H1 (cell line): ENCODE data around the gene GIMAP4. TPM values are rescaled to one million over a fixed set of nuclear protein-coding genes. Genes with fewer than 3 reads are reported as not detected.

Experiments
- CTCF ChIA-PET: fragments of 300-600 bp; sonication (Branson Sonifier 250); formaldehyde crosslinking; loops from one replicate; lab custom pipeline; 2021; ENCODE audit not compliant: partially characterized antibody; lab: Charles Lee
- POLR2A ChIA-PET: fragments of 300-600 bp; sonication (Branson Sonifier 250); formaldehyde crosslinking; loops from one replicate; lab custom pipeline; 2021; ENCODE audit warnings: inconsistent platforms; ENCODE audit not compliant: partially characterized antibody; lab: Charles Lee
- DNase-seq, 2 experiments: peaks; one replicate each; pipeline versions ENCODE4 v3.0.0 to v3.0.0-alpha.2; 2010 to 2022; ENCODE audit warnings: low spot score in 2 of 2, low read depth in 1 of 2, mixed read lengths in 1 of 2
- FAIRE-seq: peaks from 2 replicates; lab custom pipeline; 2011; peaks lifted over from hg19 to GRCh38; lab: Jason Lieb, UNC
- H2AFZ ChIP-seq: 2 replicates; pipeline ENCODE4 v1.8.1; 2012; ENCODE audit warnings: low read length, inconsistent platforms
- H2AK5ac ChIP-seq: 2 replicates; pipeline ENCODE4 v1.6.1; 2013; ENCODE audit warnings: low read depth, low read length
- H2BK120ac ChIP-seq: replicated peaks from 2 replicates; pipeline ENCODE3; 2013; ENCODE audit warnings: low read depth, low read length, inconsistent platforms
- H2BK12ac ChIP-seq: 2 replicates; pipeline ENCODE4 v1.6.1; 2013; ENCODE audit warnings: low read depth, low read length
- H2BK15ac ChIP-seq: 2 replicates; pipeline ENCODE4 v1.6.1; 2013; ENCODE audit warnings: low read length
- H2BK20ac ChIP-seq: 2 replicates; pipeline ENCODE4 v1.6.1; 2013; ENCODE audit warnings: low read length
- H2BK5ac ChIP-seq: 2 replicates; pipeline ENCODE4 v1.6.1; 2013; ENCODE audit warnings: low read depth, low read length
- H3K14ac ChIP-seq: 2 replicates; pipeline ENCODE4 v1.6.1; 2013; ENCODE audit warnings: inconsistent platforms; ENCODE audit not compliant: insufficient read length
- H3K18ac ChIP-seq: 2 replicates; pipeline ENCODE4 v1.6.1; 2013; ENCODE audit warnings: low read length; ENCODE audit errors: extremely low read depth
- H3K23ac ChIP-seq: 2 replicates; pipeline ENCODE4 v1.6.1; 2013; ENCODE audit warnings: inconsistent platforms; ENCODE audit not compliant: insufficient read length
- H3K23me2 ChIP-seq: 2 replicates; pipeline ENCODE4 v1.6.1; 2013; ENCODE audit warnings: low read depth, low read length
- H3K27ac ChIP-seq: 2 replicates; pipeline ENCODE4 v1.6.1; 2011; ENCODE audit warnings: low read depth, low read length, inconsistent platforms
- H3K27me3 ChIP-seq, 4 experiments: replicated peaks in 1 of 4; 1 replicate in 1 of 4; 2 replicates in 3 of 4; pipeline versions ENCODE4 v1.6.1 to v1.8.1; 2011 to 2013; ENCODE audit warnings: low read length in 3 of 4, mild to moderate bottlenecking in 3 of 4, inconsistent platforms in 2 of 4, mixed read lengths in 2 of 4, moderate library complexity in 1 of 4; ENCODE audit not compliant: control insufficient read depth in 3 of 4, insufficient read depth in 3 of 4; ENCODE audit errors: extremely low read depth in 1 of 4
- H3K36me3 ChIP-seq, 4 experiments: 2 replicates each; pipeline versions ENCODE4 v1.6.1 to v1.8.1; 2011 to 2013; ENCODE audit warnings: mild to moderate bottlenecking in 4 of 4, low read length in 3 of 4, moderate library complexity in 2 of 4, control low read depth in 1 of 4, inconsistent platforms in 1 of 4; ENCODE audit not compliant: insufficient read depth in 4 of 4, control insufficient read depth in 2 of 4
- H3K4ac ChIP-seq: replicated peaks from 2 replicates; pipeline ENCODE3; 2013; ENCODE audit warnings: low read length, low read depth, mixed read lengths, inconsistent platforms; ENCODE audit not compliant: insufficient read length
- H3K4me1 ChIP-seq, 4 experiments: replicated peaks in 1 of 4; 1 replicate in 1 of 4; 2 replicates in 3 of 4; pipeline versions ENCODE4 v1.6.1 to v1.8.1; 2011 to 2013; ENCODE audit warnings: low read length in 3 of 4, inconsistent platforms in 2 of 4, mixed read lengths in 1 of 4; ENCODE audit not compliant: insufficient read depth in 4 of 4, control insufficient read depth in 3 of 4
- H3K4me2 ChIP-seq, 2 experiments: 2 replicates each; pipeline versions ENCODE4 v1.6.1 to v1.8.1; 2011 to 2013; ENCODE audit warnings: low read depth in 2 of 2, low read length in 2 of 2, control low read depth in 1 of 2, inconsistent platforms in 1 of 2, mild to moderate bottlenecking in 1 of 2; ENCODE audit not compliant: insufficient read depth in 1 of 2
- H3K4me3 ChIP-seq, 4 experiments: fragments of 200-600, 300-600 bp in 1 of 4; sonication (generic), shearing (Covaris generic), sonication (Bioruptor Twin) in 1 of 4; 2 replicates each; pipeline versions ENCODE4 v1.5.1 to v1.8.1; 2011 to 2016; ENCODE audit warnings: low read length in 4 of 4, low read depth in 3 of 4, control low read depth in 2 of 4, inconsistent platforms in 2 of 4, mild to moderate bottlenecking in 2 of 4, mixed read lengths in 1 of 4, moderate library complexity in 1 of 4; ENCODE audit not compliant: insufficient read depth in 2 of 4; ENCODE audit errors: extremely low read depth in 1 of 4
- H3K56ac ChIP-seq: replicated peaks from 2 replicates; pipeline ENCODE3; 2013; ENCODE audit warnings: low read depth, mild to moderate bottlenecking, mixed read lengths, low read length, inconsistent platforms; ENCODE audit not compliant: insufficient read length
- H3K79me1 ChIP-seq: 2 replicates; pipeline ENCODE4 v1.6.1; 2013; ENCODE audit warnings: low read depth, low read length, control low read depth
- H3K79me2 ChIP-seq, 2 experiments: 2 replicates each; pipeline versions ENCODE4 v1.6.1 to v1.8.1; 2012 to 2013; ENCODE audit warnings: low read length in 2 of 2, mild to moderate bottlenecking in 2 of 2, inconsistent platforms in 1 of 2; ENCODE audit not compliant: insufficient read depth in 2 of 2, control insufficient read depth in 1 of 2
- H3K9ac ChIP-seq, 4 experiments: replicated peaks in 1 of 4; 1 replicate in 1 of 4; 2 replicates in 3 of 4; pipeline versions ENCODE4 v1.6.1 to v1.8.1; 2011 to 2013; ENCODE audit warnings: low read depth in 3 of 4, low read length in 3 of 4, control low read depth in 2 of 4, mild to moderate bottlenecking in 2 of 4, moderate library complexity in 2 of 4, inconsistent platforms in 1 of 4; ENCODE audit errors: extremely low read depth in 1 of 4
- H3K9me3 ChIP-seq, 2 experiments: 2 replicates each; pipeline versions ENCODE4 v1.6.1 to v1.8.1; 2012 to 2013; ENCODE audit warnings: mild to moderate bottlenecking in 2 of 2, moderate library complexity in 2 of 2, control low read depth in 1 of 2, inconsistent platforms in 1 of 2, low read depth in 1 of 2, low read length in 1 of 2, mixed read lengths in 1 of 2; ENCODE audit not compliant: insufficient read depth in 2 of 2
- H4K20me1 ChIP-seq, 2 experiments: replicated peaks in 1 of 2; 2 replicates each; pipeline versions ENCODE3 to v1.8.1; 2011 to 2013; ENCODE audit warnings: inconsistent platforms in 2 of 2, low read length in 2 of 2, mild to moderate bottlenecking in 1 of 2; ENCODE audit not compliant: insufficient read depth in 2 of 2, control insufficient read depth in 1 of 2
- H4K5ac ChIP-seq: 2 replicates; pipeline ENCODE4 v1.6.1; 2013; ENCODE audit warnings: low read length, low read depth, mixed read lengths, inconsistent platforms; ENCODE audit not compliant: insufficient read length
- H4K8ac ChIP-seq: 2 replicates; pipeline ENCODE4 v1.8.0; 2013; ENCODE audit warnings: mild to moderate bottlenecking, moderate library complexity, low read length, inconsistent platforms; ENCODE audit not compliant: insufficient read depth; ENCODE audit errors: extremely low read depth
- H4K91ac ChIP-seq: replicated peaks from 2 replicates; pipeline ENCODE3; 2013; ENCODE audit warnings: low read length, mixed read lengths, inconsistent platforms; ENCODE audit not compliant: insufficient read length
- CHD7 ChIP-seq: fragments of 300-600 bp; sonication (generic); IDR thresholded peaks from 2 replicates; pipeline ENCODE4 v1.7.1; 2012; ENCODE audit warnings: low read length, moderate library complexity, mild to moderate bottlenecking, inconsistent platforms; ENCODE audit not compliant: insufficient replicate concordance
- TAF1 ChIP-seq: IDR thresholded peaks from 2 replicates; pipeline ENCODE4 v1.6.1; 2011; ENCODE audit warnings: mild to moderate bottlenecking, low read depth, low read length
- polyA plus RNA-seq, 7 experiments: library from polyadenylated mRNA; depleted of rRNA in 3 of 7; stranded (reverse) in 5 of 7; unstranded in 2 of 7; fragments of >200 nt in 5 of 7; fragments of 200-250 nt in 2 of 7; gene quantifications; 1 replicate in 5 of 7; 2 replicates in 1 of 7; 4 replicates in 1 of 7; pipeline versions ENCODE4 v1.2.1 to v1.2.3, GENCODE V29; 2011 to 2013; ENCODE audit warnings: missing spikeins in 2 of 7, mixed read lengths in 2 of 7
- total RNA-seq: library from RNA; stranded (reverse); fragmentation: NEBNext Ultra II Directional; extraction: Animal tissue kit (Norgen Biotek cat#: 25700); gene quantifications from 2 replicates; pipeline ENCODE4 v1.2.1, GENCODE V29; 2021

Gene GIMAP4
- total and polyA plus RNA-seq, 2 of the 8 experiments (the other 6 are each of a cell fraction or from before 2014, with no cell fraction given), result 0.20 to 0.22 TPM

GRCh38 chr7:150586785-150587152, 19.6 kb downstream of the GIMAP4 start:
- Histone ChIP-seq H2BK12ac (no peak overlapping the region), H4K8ac (no peak overlapping the region), H3K23ac (no peak overlapping the region), H3K9me3 (no peaks in the 10 kb centered on the region), H3K18ac (no peak overlapping the region), H3K79me2 (no peaks in the 10 kb centered on the region), H3K9ac (no peak overlapping the region), H3K14ac (no peak overlapping the region), H2AK5ac (no peak overlapping the region), H2BK120ac (no peak overlapping the region), H2BK15ac (no peak overlapping the region), H3K23me2 (no peaks in the 10 kb centered on the region), H4K5ac (no peak overlapping the region), H3K27ac (no peak overlapping the region), H3K4me2 (no peak overlapping the region), H3K79me1 (no peaks in the 10 kb centered on the region), H2BK5ac (no peak overlapping the region), H2AFZ (no peak overlapping the region), H3K27me3 (no peaks in the 10 kb centered on the region; a peak in 1 of 7 replicates), H3K36me3 (no peaks in the 10 kb centered on the region), H3K4ac (no peak overlapping the region), H3K4me3 (no peak overlapping the region), H4K20me1 (no peaks in the 10 kb centered on the region), H2BK20ac (no peak overlapping the region), H3K4me1 (no peaks in the 10 kb centered on the region), H4K91ac (no peak overlapping the region), H3K56ac (no peak overlapping the region)
- POLR2A ChIA-PET, result no interaction called here
- DNase-seq (no peak), FAIRE-seq (no peak)
- CTCF ChIA-PET, result interaction anchor here (0.7 to 1.2 kb wide), 2 partner anchors 138 to 156 kb away, joined by 3 to 6 read pairs; no protein-coding TSS in a partner anchor
- TF ChIP-seq CHD7 (no peak), TAF1 (no peak)
